HG02938 (cell line): Measurements from ENCODE around the gene IL19.

Experiments used
- ATAC-seq: cut with Tn5 transposase; IDR thresholded peaks from one replicate; pipeline ENCODE4 v1.9.1; 2021; ENCODE audit warnings: mild to moderate bottlenecking, moderate library complexity; ENCODE audit not compliant: unreplicated experiment

Gene IL19

GRCh38 chr1:206797534-206798383 lies 27.2 kb downstream of the IL19 start:
- no peak for ATAC-seq

GRCh38 chr1:206798384-206798996 lies 27.9 kb downstream of the IL19 start:
- ATAC-seq = no peak

GRCh38 chr1:206799311-206799710 lies 28.7 kb downstream of the IL19 start:
- ATAC-seq = no peak

- ATAC-seq = no peak
Measured at GRCh38 chr1:206800411-206800810, 29.8 kb downstream of the IL19 start.

GRCh38 chr1:206800891-206801290 lies 30.3 kb downstream of the IL19 start:
- ATAC-seq = no peak

GRCh38 chr1:206801467-206801866 lies 30.9 kb downstream of the IL19 start:
- ATAC-seq = no peak

GRCh38 chr1:206802401-206802800 lies 31.8 kb downstream of the IL19 start:
- ATAC-seq = no peak

- ATAC-seq = peak; percentile 98
Measured at GRCh38 chr1:206803221-206803730, 32.7 kb downstream of the IL19 start.

- no peak for ATAC-seq
Measured at GRCh38 chr1:206804156-206804737, 33.7 kb downstream of the IL19 start.

- no peak for ATAC-seq
Measured at GRCh38 chr1:206805357-206805756, 34.8 kb downstream of the IL19 start.

- peak; percentile 68 for ATAC-seq
Measured at GRCh38 chr1:206808615-206809014, 38.0 kb downstream of the IL19 start.

GRCh38 chr1:206809504-206810084 lies 39.0 kb downstream of the IL19 start:
- no peak for ATAC-seq

GRCh38 chr1:206812471-206812870 lies 41.9 kb downstream of the IL19 start:
- ATAC-seq = no peak

- peak; percentile 57 for ATAC-seq
Measured at GRCh38 chr1:206814716-206815341, 44.3 kb downstream of the IL19 start.

GRCh38 chr1:206816390-206817287 lies 46.1 kb downstream of the IL19 start:
- peak; percentile 83 for ATAC-seq

GRCh38 chr1:206821493-206821892 lies 50.9 kb downstream of the IL19 start:
- no peak for ATAC-seq

GRCh38 chr1:206823727-206824126 lies 53.2 kb downstream of the IL19 start:
- ATAC-seq = no peak

GRCh38 chr1:206824331-206824730 lies 53.8 kb downstream of the IL19 start:
- ATAC-seq = no peak

- ATAC-seq = no peak
Measured at GRCh38 chr1:206826394-206826793, 55.8 kb downstream of the IL19 start.

GRCh38 chr1:206828061-206828460 lies 57.5 kb downstream of the IL19 start:
- ATAC-seq = no peak
